Prostate gland (tissue), 2 donors: Measurements from ENCODE around the gene TGFB2. TPM values are rescaled to one million over a fixed set of nuclear protein-coding genes. Genes with fewer than 3 reads are reported as not detected.

Experiments
- DNase-seq: peaks from one replicate; pipeline ENCODE4 v3.0.0-alpha.2; 2019; ENCODE audit warnings: low spot score
- H3K27ac ChIP-seq, 2 donors: fragments of 200-600 bp; sonication (generic); 2 replicates each; pipeline ENCODE4 v1.5.1; 2017 to 2019
- H3K27me3 ChIP-seq: fragments of 200-600 bp; sonication (generic); replicated peaks from 2 replicates; pipeline ENCODE4 v1.5.1; 2019; ENCODE audit not compliant: insufficient read depth
- H3K36me3 ChIP-seq, 2 donors: fragments of 200-600 bp; sonication (generic); 1 replicate in 1 of 2; 2 replicates in 1 of 2; pipeline versions ENCODE4 v1.5.1 to v1.8.1; 2017 to 2019
- H3K4me1 ChIP-seq: fragments of 200-600 bp; sonication (generic); replicated peaks from 2 replicates; pipeline ENCODE4 v1.5.1; 2019
- H3K4me3 ChIP-seq, 2 donors: fragments of 200-600 bp; sonication (generic); 2 replicates each; pipeline ENCODE4 v1.5.1; 2017 to 2019
- H3K9me3 ChIP-seq: fragments of 200-600 bp; sonication (generic); 2 replicates; pipeline ENCODE4 v1.5.1; 2017
- CTCF ChIP-seq, 4 experiments: fragments of 200-600 bp in 2 of 4; fragments of 450-650 bp in 2 of 4; sonication (generic) in 2 of 4; IDR thresholded peaks; 1 replicate in 3 of 4; 2 replicates in 1 of 4; pipeline ENCODE4 v1.5.1; 2016 to 2019; ENCODE audit warnings: antibody characterized with exemption in 4 of 4, mild to moderate bottlenecking in 2 of 4, moderate library complexity in 2 of 4
- POLR2A ChIP-seq: fragments of 450-650 bp; IDR thresholded peaks from one replicate; pipeline ENCODE4 v1.6.1; 2016; ENCODE audit warnings: antibody characterized with exemption, mild to moderate bottlenecking
- POLR2AphosphoS5 ChIP-seq: sonication (generic); formaldehyde crosslinking; IDR thresholded peaks from one replicate; pipeline ENCODE4 v1.6.1; 2017; ENCODE audit warnings: antibody characterized with exemption
- WGBS: methylation state at CpG from one replicate; pipeline ENCODE4 v1.1.5; 2018; 5-methylcytosine and 5-hydroxymethylcytosine counted together
- intact Hi-C: fragments of 100-400 bp; cut with DNase I; formaldehyde crosslinking; loops from one replicate; pipeline ENCODE4 v1.14.2; 2022
- total RNA-seq, 2 donors: library from RNA; depleted of rRNA; stranded (reverse); fragments of >200 nt; gene quantifications; one replicate each; pipeline ENCODE4 v1.1.0, GENCODE V29; 2016

The TGFB2 gene
- total RNA-seq, 2 donors from 2014 or later, result 7.8 to 9.6 TPM

GRCh38 chr1:218383051-218383450 lies 37.9 kb downstream of the TGFB2 start:
- intact Hi-C loops, result no loop called here
- WGBS, result 65% methylated on average over 2 of the region's 2 CpGs

GRCh38 chr1:218383681-218384080 lies 38.5 kb downstream of the TGFB2 start:
- WGBS, result 63% methylated on average over 8 of the region's 8 CpGs
- intact Hi-C loops, result no loop called here

More at GRCh38 chr1:218383051-218383450, 37.9 kb downstream of the TGFB2 start:
- no peaks in the 10 kb centered on the region for H3K36me3 ChIP-seq
- TF ChIP-seq CTCF (IDR thresholded peaks at IDR 0.05) (no peak), POLR2AphosphoS5 (no peak)
- no peak for DNase-seq
- no peaks in the 10 kb centered on the region for H3K9me3 ChIP-seq
- H3K4me1 ChIP-seq, result no peaks in the 10 kb centered on the region
- H3K27ac ChIP-seq, result no peak overlapping the region
- H3K4me3 ChIP-seq, result no peak overlapping the region
- H3K27me3 ChIP-seq, result no peaks in the 10 kb centered on the region

GRCh38 chr1:218384581-218384993 lies 39.5 kb downstream of the TGFB2 start:
- Histone ChIP-seq H3K9me3 (no peaks in the 10 kb centered on the region), H3K27me3 (no peaks in the 10 kb centered on the region), H3K4me1 (no peaks in the 10 kb centered on the region), H3K36me3 (no peaks in the 10 kb centered on the region), H3K27ac (no peak overlapping the region), H3K4me3 (no peak overlapping the region)
- no peak for DNase-seq
- intact Hi-C loops, result no loop called here
- TF ChIP-seq CTCF (IDR thresholded peaks at IDR 0.05), result no peak
- TF ChIP-seq POLR2A, result no peak
- no peak for TF ChIP-seq POLR2AphosphoS5
- WGBS, result 65% methylated on average over 5 of the region's 6 CpGs

More at GRCh38 chr1:218383681-218384080, 38.5 kb downstream of the TGFB2 start:
- Histone ChIP-seq H3K9me3 (no peaks in the 10 kb centered on the region), H3K4me3 (no peak overlapping the region), H3K36me3 (no peaks in the 10 kb centered on the region), H3K4me1 (no peaks in the 10 kb centered on the region), H3K27ac (no peak overlapping the region), H3K27me3 (no peaks in the 10 kb centered on the region)
- TF ChIP-seq POLR2A, result no peak
- TF ChIP-seq POLR2AphosphoS5, result no peak
- TF ChIP-seq CTCF (IDR thresholded peaks at IDR 0.05), result no peak
- no peak for DNase-seq

GRCh38 chr1:218388591-218388990 lies 43.5 kb downstream of the TGFB2 start:
- H3K27ac ChIP-seq, result no peak overlapping the region
- no peaks in the 10 kb centered on the region for H3K9me3 ChIP-seq
- H3K27me3 ChIP-seq, result no peaks in the 10 kb centered on the region
- H3K36me3 ChIP-seq, result no peaks in the 10 kb centered on the region
- H3K4me1 ChIP-seq, result no peaks in the 10 kb centered on the region
- 95% methylated on average over 8 of the region's 8 CpGs for WGBS
- H3K4me3 ChIP-seq, result no peak overlapping the region
- intact Hi-C loops, result no loop called here
- TF ChIP-seq POLR2AphosphoS5, result no peak
- TF ChIP-seq POLR2A, result no peak
- no peak for TF ChIP-seq CTCF (IDR thresholded peaks at IDR 0.05)
- DNase-seq, result no peak

GRCh38 chr1:218390618-218391017 lies 45.5 kb downstream of the TGFB2 start:
- H3K27me3 ChIP-seq, result no peaks in the 10 kb centered on the region
- no peaks in the 10 kb centered on the region for H3K4me1 ChIP-seq
- intact Hi-C loops, result no loop called here
- 60% methylated on average over 3 of the region's 3 CpGs for WGBS
- no peaks in the 10 kb centered on the region for H3K9me3 ChIP-seq
- TF ChIP-seq POLR2AphosphoS5 (no peak), CTCF (IDR thresholded peaks at IDR 0.05) (no peak), POLR2A (no peak)
- DNase-seq, result no peak
- no peak overlapping the region for H3K4me3 ChIP-seq
- no peak overlapping the region for H3K27ac ChIP-seq
- no peaks in the 10 kb centered on the region for H3K36me3 ChIP-seq
